GM21526 (cell line): ENCODE results near the gene DPYSL3.
"Not testable (repeated sequence)": the region's sequence is repeated elsewhere in the genome, so short reads cannot be mapped to it uniquely, and the experiment has no call there.

ENCODE experiments used
- ATAC-seq: cut with Tn5 transposase; IDR thresholded peaks from one replicate; pipeline ENCODE4 v1.9.1; 2021; ENCODE audit warnings: moderate library complexity; ENCODE audit not compliant: unreplicated experiment, low FRiP score

The DPYSL3 gene

DNA sequence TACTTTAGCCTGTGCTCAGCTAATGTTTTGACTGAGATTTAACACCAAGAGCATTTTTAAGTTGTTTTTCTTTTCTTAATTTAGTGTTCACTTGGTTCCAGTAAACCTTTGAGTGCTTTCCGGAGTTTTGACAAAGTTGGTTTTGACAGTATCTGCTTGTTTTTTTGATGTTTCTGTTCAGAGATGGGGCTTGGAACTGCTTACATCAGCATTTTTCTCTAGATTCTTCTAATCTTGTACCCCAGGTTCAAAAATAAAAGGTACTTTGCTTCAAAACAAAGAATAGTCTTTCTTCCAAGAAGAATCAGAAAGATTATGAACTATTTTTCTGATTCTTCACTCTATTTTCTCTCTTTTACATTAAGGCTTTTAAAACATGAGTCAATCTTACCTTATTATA lies 132.2 kb downstream of the DPYSL3 start:
- ATAC-seq: no peak

DNA sequence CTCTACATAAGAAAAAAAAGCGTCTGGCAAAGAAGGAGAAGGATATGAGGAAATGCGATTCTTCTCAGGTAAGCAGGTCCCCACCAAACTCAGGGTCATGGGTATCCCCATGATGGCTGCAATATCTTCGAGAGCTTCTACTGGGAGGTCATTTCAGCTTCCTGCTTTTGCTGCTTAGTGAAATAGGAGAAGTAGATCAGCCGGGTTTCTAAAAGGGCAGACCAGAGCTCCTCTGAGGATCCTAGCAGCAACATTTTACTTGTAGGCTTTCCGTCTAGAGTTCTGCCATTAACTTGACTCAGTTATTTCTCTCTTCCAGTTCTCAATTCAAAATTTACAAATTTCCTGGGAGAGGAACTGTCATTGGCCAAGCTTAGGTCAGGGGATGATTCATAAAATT lies 134.7 kb downstream of the DPYSL3 start:
- ATAC-seq: no peak

DNA sequence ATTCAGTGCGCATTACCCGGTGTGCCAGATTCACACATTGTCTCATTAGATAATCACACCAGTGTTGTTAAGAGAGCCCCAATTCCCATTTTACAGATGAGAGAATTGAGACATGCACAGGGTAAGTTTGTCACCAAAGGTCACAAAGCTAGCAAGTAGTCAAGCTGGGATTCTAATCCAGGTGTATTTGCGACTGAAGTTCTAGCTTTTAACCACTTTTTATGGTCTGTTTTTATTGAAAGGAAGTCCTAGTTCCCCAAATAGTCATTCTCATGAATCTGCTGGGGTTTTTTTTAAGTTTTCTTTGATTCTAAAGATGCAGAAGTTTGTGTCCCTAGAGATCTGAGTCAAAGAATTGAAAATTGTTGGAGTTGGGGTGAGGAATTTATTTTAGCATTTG lies 136.5 kb downstream of the DPYSL3 start:
- no peak for ATAC-seq

DNA sequence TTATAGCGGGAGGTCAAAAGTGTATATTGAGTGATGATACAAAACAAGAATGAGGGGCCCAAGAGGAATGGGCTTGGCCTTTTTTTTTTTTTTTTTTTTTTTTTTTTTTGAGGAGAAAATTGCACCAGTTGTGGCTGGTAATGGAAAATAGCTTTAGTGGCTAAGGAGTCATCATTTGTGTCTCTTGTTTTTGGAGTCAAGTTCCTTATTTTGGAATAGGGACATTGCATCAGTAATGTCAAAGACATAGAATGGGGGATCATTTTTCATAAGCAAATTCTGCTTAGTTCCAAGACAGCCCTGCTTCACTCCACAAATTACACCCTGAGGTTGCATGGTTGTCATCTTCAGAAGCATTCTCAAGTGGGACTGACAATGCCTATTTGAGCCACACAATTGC lies 137.7 kb downstream of the DPYSL3 start:
- no peak for ATAC-seq

DNA sequence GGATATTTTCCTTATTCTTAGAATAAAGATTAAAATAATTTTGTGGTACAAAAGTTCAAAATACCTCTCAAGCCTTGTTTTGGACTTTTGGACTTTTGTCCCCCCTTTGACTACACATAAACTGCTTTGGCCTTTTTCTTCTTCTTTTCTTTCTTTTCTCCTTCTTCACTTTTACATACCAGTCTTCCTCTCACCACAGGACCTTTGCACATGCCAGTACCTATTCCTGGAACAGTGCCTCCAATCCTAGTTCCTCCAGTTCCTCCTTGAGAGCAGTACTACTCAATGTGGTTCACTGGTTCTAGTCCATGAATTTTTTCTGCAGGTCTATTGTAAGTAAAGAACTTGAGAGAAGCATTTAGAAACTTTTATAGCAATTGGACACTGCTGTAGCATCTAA lies 138.6 kb downstream of the DPYSL3 start:
- no peak for ATAC-seq

DNA sequence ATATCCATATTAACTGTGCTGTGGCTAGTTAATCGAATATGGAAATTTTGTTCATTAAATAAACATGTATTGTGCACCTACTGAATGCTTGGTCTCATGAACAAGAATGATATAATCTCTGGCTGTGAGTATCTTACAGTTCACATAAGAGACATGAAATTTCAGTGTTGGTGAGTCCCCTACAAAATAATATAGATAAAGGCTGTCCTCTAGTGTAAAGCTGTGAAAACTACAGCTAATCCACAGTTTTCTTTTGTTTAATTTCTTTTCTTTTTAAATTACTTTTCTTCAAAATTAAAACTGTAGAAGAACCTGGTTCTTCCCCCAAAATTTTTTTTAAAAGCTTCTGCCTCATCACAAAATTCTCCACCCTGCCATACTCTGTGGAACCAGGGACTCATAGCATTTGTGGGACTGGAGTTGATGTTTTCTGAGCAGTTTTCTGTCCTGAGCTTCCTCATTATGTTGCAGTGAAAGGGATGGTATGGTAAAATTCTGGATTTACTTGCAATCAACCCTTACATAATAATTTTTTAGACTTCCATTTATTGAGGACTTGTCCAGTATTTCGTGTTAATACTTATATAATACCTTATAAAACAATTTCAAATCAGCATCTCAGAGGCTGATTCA lies 140.0 kb downstream of the DPYSL3 start:
- ATAC-seq: no peak

DNA sequence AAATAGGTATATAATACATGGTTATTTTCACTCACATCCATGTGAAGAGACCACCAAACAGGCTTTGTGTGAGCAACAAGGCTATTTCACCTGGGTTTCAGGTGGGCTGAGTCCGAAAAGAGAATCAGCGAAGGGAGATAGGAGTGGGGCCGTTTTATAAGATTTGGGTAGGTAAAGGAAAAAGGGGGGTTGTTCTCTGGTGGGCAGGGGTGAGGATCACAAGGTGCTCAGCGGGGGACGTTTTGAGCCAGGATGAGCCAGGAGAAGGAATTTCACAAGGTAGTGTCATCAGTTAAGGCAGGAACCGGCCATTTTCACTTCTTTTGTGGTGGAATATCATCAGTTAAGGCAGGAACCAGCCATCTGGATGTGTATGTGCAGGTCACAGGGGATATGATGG lies 142.5 kb downstream of the DPYSL3 start:
- ATAC-seq: not testable (repeated sequence)

DNA sequence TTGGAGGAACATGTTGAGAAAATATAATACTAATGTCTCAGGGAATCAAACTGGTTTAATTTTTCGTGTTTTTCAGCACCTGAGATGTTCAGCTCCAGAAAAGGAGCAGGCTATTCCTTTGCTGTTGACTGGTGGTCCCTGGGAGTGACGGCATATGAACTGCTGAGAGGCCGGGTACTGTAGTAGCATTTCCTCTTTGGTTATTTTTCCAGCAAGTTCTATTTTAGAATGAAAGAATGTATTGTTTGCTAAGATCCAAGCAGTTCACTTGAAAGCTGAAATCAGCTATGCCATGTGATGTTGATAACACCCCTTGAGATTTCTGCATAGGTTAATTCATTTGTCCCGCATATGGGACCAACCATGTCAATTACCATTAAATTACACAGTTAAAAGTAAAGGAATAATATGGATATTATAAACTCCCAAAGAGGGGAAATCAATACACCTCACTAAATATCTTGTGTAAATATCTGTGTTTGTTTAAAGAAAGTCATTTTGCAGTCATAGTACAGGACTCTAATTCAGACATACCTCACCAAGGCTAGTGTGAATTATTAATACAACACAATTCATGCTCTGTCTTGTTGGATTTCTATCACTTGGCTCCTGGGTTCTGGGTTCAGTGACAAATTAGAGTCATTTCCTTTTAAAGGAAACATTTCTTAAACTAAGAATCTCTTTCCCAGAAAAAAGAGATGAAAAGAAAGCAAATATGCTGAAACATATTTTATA lies 148.3 kb downstream of the DPYSL3 start:
- no peak for ATAC-seq

DNA sequence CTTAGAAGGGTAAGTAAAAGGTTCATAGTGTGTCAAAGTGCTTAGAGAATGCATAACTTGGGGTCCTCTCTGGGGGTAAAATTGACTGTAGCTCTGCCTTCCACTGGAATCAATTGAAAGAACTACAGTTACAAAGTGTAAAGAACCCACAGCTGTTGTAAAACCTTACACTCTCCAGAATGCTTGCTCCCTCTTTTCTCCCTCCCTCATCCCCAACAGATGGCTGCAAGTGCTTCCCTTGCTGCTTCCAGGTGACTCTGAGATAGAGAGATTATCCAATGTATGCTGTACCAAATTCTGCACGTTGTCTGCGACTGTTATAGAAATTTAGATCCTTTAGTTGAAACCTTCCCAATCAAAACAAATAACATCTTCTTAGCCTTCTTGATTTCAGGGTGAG lies 149.1 kb downstream of the DPYSL3 start:
- ATAC-seq: no peak

DNA sequence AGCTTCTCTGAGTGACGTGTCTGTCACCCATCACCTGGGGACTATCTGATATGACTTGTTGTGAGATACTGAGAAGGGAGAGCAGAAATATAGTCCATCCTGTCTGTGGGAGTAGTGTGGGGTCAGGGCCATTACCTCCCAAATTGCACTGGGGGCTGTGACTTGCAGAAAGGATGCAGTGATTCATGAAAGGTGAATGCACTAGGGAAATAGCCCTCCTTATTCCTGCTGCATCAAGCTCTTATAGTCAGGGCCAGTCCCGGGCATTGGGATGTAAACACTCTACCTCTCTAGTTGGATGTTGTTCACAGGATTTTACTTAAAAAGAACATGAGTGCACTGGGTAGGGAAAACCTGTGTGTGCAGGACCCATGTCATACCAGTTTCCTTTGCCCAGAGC lies 150.3 kb downstream of the DPYSL3 start:
- no peak for ATAC-seq

DNA sequence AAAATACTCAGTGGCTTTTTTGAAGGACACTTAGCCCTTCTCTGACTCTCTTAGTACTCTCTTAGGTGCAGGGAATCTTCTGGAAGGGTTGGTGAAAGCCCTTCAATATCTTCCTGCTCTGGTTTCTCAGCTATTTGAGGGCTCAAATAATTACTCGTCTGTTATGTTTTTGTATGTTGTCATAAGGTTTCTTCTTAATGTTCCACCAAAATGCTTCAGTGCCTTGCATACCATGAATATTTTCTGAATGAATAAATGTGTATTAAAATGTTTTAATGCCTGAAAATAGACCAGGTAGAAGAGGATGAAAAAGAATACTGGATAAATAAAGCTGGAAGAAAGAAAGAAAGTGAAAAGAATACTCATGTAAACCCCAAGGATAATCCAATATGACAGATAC lies 150.8 kb downstream of the DPYSL3 start:
- ATAC-seq: no peak

DNA sequence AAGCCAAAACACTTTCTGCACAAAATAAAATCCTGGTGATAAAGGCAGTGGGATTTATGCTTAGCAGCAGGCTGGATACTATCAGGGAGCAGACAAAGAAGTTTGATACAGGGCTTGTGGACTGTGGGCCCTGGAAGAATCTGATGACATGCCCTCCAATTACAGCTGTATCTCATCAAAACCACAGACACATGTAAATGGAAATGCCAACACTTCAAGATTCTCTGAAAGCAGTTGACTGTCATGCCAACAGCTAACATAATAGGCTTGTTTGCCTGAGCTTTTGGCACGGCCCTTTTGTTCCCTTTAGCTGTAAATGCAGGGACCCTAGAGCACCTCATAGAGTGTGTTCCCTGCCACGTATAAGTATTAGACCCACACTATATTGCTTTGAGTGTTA lies 160.6 kb downstream of the DPYSL3 start:
- no peak for ATAC-seq

DNA sequence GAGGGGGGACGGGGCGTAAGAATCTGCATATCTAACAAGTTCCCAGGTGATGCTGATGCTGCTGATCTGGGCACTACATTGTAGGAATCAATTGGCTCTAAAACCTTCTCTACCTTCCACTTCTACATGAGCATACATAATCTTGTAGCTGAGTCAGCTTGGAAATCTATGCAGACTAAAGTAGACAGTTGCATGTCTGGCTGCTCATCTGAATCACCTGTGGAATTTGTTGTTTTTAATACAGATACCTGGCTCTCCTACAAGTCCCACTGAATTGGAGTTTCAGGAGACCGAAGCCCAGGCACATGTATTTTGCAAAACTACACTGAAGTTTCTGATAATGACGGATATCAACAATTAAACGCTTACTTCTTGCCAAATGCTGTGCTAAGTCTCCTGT lies 161.4 kb downstream of the DPYSL3 start:
- ATAC-seq: no peak

DNA sequence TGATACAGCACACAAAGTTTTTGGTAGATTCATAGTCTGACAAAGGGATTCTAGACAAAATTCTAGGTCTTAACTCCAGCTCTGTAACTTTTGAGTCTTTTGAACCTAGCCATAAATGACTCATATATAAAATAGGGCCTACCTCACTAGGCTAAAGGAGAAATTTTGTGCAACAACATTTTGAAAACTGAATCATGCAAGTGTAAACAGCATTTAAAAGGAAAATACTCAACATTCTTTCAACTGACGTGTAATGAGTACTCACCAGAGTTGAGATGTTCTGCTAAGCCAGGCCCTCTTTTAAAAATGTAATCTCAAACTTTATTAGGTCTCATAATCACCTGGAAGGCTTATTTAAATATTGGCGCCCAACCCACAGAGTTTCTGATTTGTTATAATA lies 161.8 kb downstream of the DPYSL3 start:
- ATAC-seq: no peak

DNA sequence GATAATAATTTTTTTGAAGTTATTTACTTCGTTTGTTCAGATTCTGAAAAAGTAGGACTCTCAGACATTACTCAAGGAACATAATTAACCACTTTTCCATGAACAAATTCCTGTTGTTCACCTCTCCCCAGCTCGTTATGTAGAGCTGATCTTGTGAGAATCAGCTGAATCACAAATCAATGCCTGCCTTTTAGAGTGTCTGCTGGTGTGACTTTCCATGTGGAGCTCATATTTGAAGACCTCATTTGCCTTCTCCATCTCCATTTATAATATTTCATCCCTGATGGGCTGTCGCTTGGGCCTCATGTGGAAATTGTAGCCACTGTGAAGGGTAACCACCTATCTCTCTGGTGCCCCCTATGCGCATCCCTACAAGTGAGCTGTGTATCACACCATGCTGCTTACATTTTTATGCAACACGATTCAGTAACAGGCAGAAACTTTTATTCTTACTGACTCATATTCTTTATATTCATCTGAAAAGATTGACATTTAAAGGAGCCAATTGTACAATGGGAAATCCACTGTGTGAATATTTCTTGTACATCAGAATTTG lies 163.8 kb downstream of the DPYSL3 start:
- no peak for ATAC-seq

DNA sequence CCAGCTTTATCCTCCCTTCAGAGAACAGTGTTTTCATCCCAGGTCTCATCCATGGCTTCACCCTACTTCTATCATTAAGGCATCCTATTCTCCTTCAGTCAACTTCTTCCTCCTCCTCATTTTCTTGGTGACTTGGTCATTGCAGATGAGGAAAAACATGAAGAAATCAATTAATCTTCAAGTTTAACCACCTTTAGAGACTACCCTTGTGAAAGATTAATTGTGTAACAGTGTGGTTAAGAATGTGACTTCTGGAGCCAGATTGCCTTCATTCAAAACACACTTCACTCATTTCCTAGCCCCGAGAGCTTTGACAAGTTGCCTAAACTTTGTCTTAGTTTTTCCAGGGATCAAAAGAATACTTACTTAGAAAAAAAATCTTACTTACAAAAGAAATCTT lies 165.0 kb downstream of the DPYSL3 start:
- no peak for ATAC-seq

DNA sequence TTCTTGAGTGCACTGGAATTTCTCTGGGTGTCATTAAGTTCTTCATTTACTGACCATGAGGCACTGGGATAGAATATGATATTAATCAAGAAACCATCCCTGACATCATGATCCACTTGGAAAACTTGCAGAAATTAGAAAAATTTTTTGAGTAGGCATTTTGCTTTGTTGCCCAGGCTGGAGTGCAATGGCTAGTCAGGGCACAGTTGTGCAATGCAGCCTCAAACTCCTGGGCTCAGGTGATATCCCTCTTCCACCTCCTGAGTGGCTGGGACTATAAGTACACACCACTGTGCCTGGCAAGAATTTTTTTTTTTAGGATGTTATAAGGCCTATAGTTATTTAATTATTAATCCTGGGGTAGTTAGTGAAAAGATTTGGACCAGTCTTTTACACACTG lies 168.5 kb downstream of the DPYSL3 start:
- no peak for ATAC-seq

DNA sequence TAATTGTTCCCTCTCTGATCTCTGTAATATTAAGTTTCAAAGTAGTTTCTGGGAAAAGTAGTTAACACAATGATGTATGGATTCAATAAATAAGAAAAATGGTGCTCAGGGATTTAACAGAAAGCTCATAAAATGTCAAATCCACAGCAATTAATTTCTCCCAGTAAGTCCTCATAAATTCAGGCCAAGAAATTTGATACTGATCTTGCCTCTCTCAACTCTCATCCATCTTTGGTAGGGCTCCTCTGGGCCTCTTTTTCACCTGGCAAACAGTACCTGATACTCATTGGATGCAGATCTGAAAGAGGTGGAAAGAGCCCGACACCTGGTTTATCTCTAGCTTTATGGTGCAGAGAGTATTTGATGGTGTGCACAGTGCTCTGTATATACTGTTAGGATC lies 168.9 kb downstream of the DPYSL3 start:
- ATAC-seq: no peak
